HepG2 (cell line): Measurements from ENCODE around the gene NFS1. TPM values are rescaled to one million over a fixed set of nuclear protein-coding genes. Genes with fewer than 3 reads are reported as not detected.

ENCODE experiments used
- ATAC-seq: fragments of 200-7000 bp; cut with Tn5 transposase; 3 replicates; pipeline ENCODE4 v1.9.1; 2020; ENCODE audit warnings: mild to moderate bottlenecking, moderate library complexity
- Bru-seq: library from RNA; stranded (reverse); fragments of 400-500 nt; gene quantifications from one replicate; lab custom pipeline; 2021; lab: Mats Ljungman, UMichigan
- BruChase-seq, 2 experiments: library from RNA; stranded (reverse); fragments of 400-500 nt; gene quantifications; one replicate each; lab custom pipeline; 2021; lab: Mats Ljungman, UMichigan
- BruUV-seq: library from RNA; stranded (reverse); fragments of 400-500 nt; replicated peaks from 2 replicates; lab custom pipeline; 2021; lab: Mats Ljungman, UMichigan
- CTCF ChIA-PET: fragments of 300-600 bp; formaldehyde crosslinking; extraction: SDS; loops from one replicate; lab custom pipeline; 2021; ENCODE audit warnings: low total read pairs, inconsistent platforms, low intra/inter-chr PET ratio; lab: Yijun Ruan, JAX
- POLR2A ChIA-PET: fragments of 350-600 bp; sonication (Branson Sonifier 250); formaldehyde crosslinking; loops from one replicate; lab custom pipeline; 2020; ENCODE audit warnings: antibody characterized with exemption, inconsistent platforms; lab: Yijun Ruan, JAX
- DNase-seq: peaks from one replicate; pipeline ENCODE4 v3.0.0-alpha.2; 2015; ENCODE audit warnings: low spot score
- FAIRE-seq: peaks from 3 replicates; lab custom pipeline; 2011; peaks lifted over from hg19 to GRCh38; lab: Jason Lieb, UNC
- H2AFZ ChIP-seq: one replicate; pipeline ENCODE4 v1.6.1; 2011; ENCODE audit warnings: low read length, inconsistent platforms
- H3K27ac ChIP-seq: fragments of 300-600 bp; 3 replicates; pipeline ENCODE4 v1.8.0; 2011; ENCODE audit warnings: mixed run types, mild to moderate bottlenecking, mixed read lengths, low read length, inconsistent platforms; ENCODE audit not compliant: insufficient read depth; ENCODE audit errors: extremely low read length
- H3K27me3 ChIP-seq, 2 experiments: fragments of 200-600 bp in 1 of 2; 2 replicates in 1 of 2; 3 replicates in 1 of 2; pipeline versions ENCODE4 v1.6.0 to v1.8.0; 2011; ENCODE audit warnings: low read length in 2 of 2, mild to moderate bottlenecking in 2 of 2, moderate library complexity in 2 of 2, inconsistent platforms in 1 of 2; ENCODE audit not compliant: insufficient read depth in 2 of 2, control insufficient read depth in 1 of 2
- H3K36me3 ChIP-seq, 2 experiments: fragments of 200-600 bp in 1 of 2; replicated peaks in 1 of 2; 2 replicates in 1 of 2; 3 replicates in 1 of 2; pipeline versions ENCODE4 v1.5.1 to v1.8.0; 2011; ENCODE audit warnings: low read length in 2 of 2, inconsistent platforms in 1 of 2; ENCODE audit not compliant: insufficient read depth in 2 of 2, control insufficient read depth in 1 of 2
- H3K4me1 ChIP-seq: 2 replicates; pipeline ENCODE4 v1.5.1; 2012; ENCODE audit warnings: low read length, inconsistent platforms; ENCODE audit not compliant: insufficient read depth
- H3K4me2 ChIP-seq: 2 replicates; pipeline ENCODE4 v1.6.0; 2011; ENCODE audit warnings: low read depth, low read length, inconsistent platforms
- H3K4me3 ChIP-seq, 3 experiments: fragments of 200-600 bp in 1 of 3; sonication (generic), shearing (Covaris generic) in 1 of 3; replicated peaks in 1 of 3; 2 replicates each; pipeline ENCODE4 v1.5.1; 2011 to 2016; ENCODE audit warnings: low read length in 3 of 3, inconsistent platforms in 2 of 3, low read depth in 2 of 3, mild to moderate bottlenecking in 2 of 3, control low read depth in 1 of 3, mixed read lengths in 1 of 3; ENCODE audit not compliant: insufficient read depth in 1 of 3
- H3K79me2 ChIP-seq: one replicate; pipeline ENCODE4 v1.6.1; 2011; ENCODE audit warnings: low read length, inconsistent platforms; ENCODE audit not compliant: insufficient read depth
- H3K9ac ChIP-seq: 2 replicates; pipeline ENCODE4 v1.6.0; 2011; ENCODE audit warnings: mild to moderate bottlenecking, low read depth, low read length, inconsistent platforms; ENCODE audit not compliant: insufficient read depth
- H3K9me3 ChIP-seq: 2 replicates; pipeline ENCODE4 v1.5.1; 2012; ENCODE audit warnings: mild to moderate bottlenecking, low read length
- H4K20me1 ChIP-seq: 2 replicates; pipeline ENCODE4 v1.6.0; 2011; ENCODE audit warnings: inconsistent platforms, mild to moderate bottlenecking, low read length, moderate library complexity; ENCODE audit not compliant: insufficient read depth
- CENPX ChIP-seq: sonication (generic); formaldehyde crosslinking; IDR thresholded peaks from 2 replicates; pipeline ENCODE4 v1.9.0; 2021; ENCODE audit warnings: mild to moderate bottlenecking, missing genetic modification reagents, moderate library complexity
- GRHL1 ChIP-seq: sonication (generic); formaldehyde crosslinking; conservative IDR thresholded peaks from 2 replicates; pipeline ENCODE4 v1.8.0; 2022; ENCODE audit warnings: missing genetic modification reagents
- MAZ ChIP-seq, 2 experiments: sonication (generic) in 1 of 2; formaldehyde crosslinking in 1 of 2; IDR thresholded peaks; 2 replicates each; pipeline versions ENCODE4 v1.5.0 to v1.6.1; 2012 to 2020; ENCODE audit warnings: low read depth in 2 of 2, mild to moderate bottlenecking in 2 of 2, borderline replicate concordance in 1 of 2, improper control_type of control experiment in 1 of 2, low read length in 1 of 2, missing genetic modification reagents in 1 of 2, moderate library complexity in 1 of 2
- MTF1 ChIP-seq: sonication (generic); formaldehyde crosslinking; IDR thresholded peaks from 2 replicates; pipeline ENCODE4 v1.5.0; 2020; ENCODE audit warnings: missing genetic modification reagents
- MYPOP ChIP-seq: sonication (generic); formaldehyde crosslinking; IDR thresholded peaks from 2 replicates; pipeline ENCODE4 v1.8.1; 2023; ENCODE audit warnings: mild to moderate bottlenecking, moderate library complexity, missing genetic modification reagents
- PCBP2 ChIP-seq: fragments of 200-400 bp; formaldehyde crosslinking; optimal IDR thresholded peaks from 2 replicates; pipeline ENCODE3; 2018; ENCODE audit warnings: low read length, low read depth; ENCODE audit not compliant: poor library complexity, severe bottlenecking
- PPARG ChIP-seq: conservative IDR thresholded peaks from 2 replicates; pipeline ENCODE4 v1.6.1; 2016; ENCODE audit warnings: missing biosample characterization, missing genetic modification reagents
- RBFOX2 ChIP-seq: fragments of 200-400 bp; formaldehyde crosslinking; IDR thresholded peaks from 2 replicates; pipeline ENCODE4 v1.6.1; 2017; ENCODE audit warnings: low read depth, mild to moderate bottlenecking, low read length
- RXRB ChIP-seq: IDR thresholded peaks from 2 replicates; pipeline ENCODE4 v1.6.1; 2016; ENCODE audit warnings: borderline replicate concordance, missing genetic modification reagents, missing compliant biosample characterization
- ZIK1 ChIP-seq: sonication (generic); formaldehyde crosslinking; IDR thresholded peaks from 2 replicates; pipeline ENCODE4 v1.5.0; 2020; ENCODE audit warnings: mild to moderate bottlenecking, low read depth, missing genetic modification reagents, borderline replicate concordance
- ZNF331 ChIP-seq: sonication (generic); formaldehyde crosslinking; IDR thresholded peaks from 2 replicates; pipeline ENCODE4 v1.4.0; 2020; ENCODE audit warnings: missing genetic modification reagents
- ZNF780A ChIP-seq: sonication (generic); formaldehyde crosslinking; IDR thresholded peaks from 2 replicates; pipeline ENCODE4 v1.8.0; 2022; ENCODE audit warnings: mild to moderate bottlenecking, missing genetic modification reagents, moderate library complexity
- ZNF841 ChIP-seq: sonication (generic); formaldehyde crosslinking; IDR thresholded peaks from 2 replicates; pipeline ENCODE4 v1.8.1; 2023; ENCODE audit warnings: missing genetic modification reagents, borderline replicate concordance
- WGBS: methylation state at CpG from one replicate; pipeline ENCODE4 v1.1.6; 2017; ENCODE audit warnings: low lambda C conversion rate; 5-methylcytosine and 5-hydroxymethylcytosine counted together
- in situ Hi-C: cut with HindIII; loops from 2 replicates; pipeline ENCODE4 v1.10.0; 2017; ENCODE audit warnings: low pct_unique_long_range_greater_than_20kb; ENCODE audit not compliant: extremely low pct_ligation_motif_present
- intact Hi-C: fragments of 100-400 bp; cut with micrococcal nuclease; formaldehyde crosslinking; loops from one replicate; pipeline ENCODE4 v1.10.0; 2022; ENCODE audit not compliant: unreplicated experiment
- long read RNA-seq, 2 experiments: library from RNA in 1 of 2; library from polyadenylated mRNA in 1 of 2; stranded (forward) in 1 of 2; unstranded in 1 of 2; transcript quantifications; one replicate each; pipeline ENCODE4 v2.0.0, GENCODE V29; 2019 to 2022
- polyA minus RNA-seq, 3 experiments: library from RNA; depleted of rRNA, polyadenylated mRNA; stranded (reverse); fragments of >200 nt; gene quantifications; 2 replicates each; pipeline ENCODE4 v1.2.3, GENCODE V29; 2011; ENCODE audit warnings: low replicate concordance in 1 of 3
- polyA plus RNA-seq, 8 experiments: library from polyadenylated mRNA; depleted of rRNA in 3 of 8; stranded (reverse) in 7 of 8; unstranded in 1 of 8; fragments of >200 nt; fragmentation: Illumina TruSeq in 4 of 8; extraction: Trizol in 4 of 8; gene quantifications; 2 replicates each; pipeline versions ENCODE4 v1.2.1 to v1.2.3, GENCODE V29; 2011 to 2016; ENCODE audit warnings: low read depth in 4 of 8, missing spikeins in 1 of 8, mixed read lengths in 1 of 8; ENCODE audit not compliant: insufficient read depth in 1 of 8
- total RNA-seq, 5 experiments: library from RNA; depleted of rRNA; stranded (reverse); fragments of >200 nt; fragmentation: Illumina TruSeq; extraction: Trizol; gene quantifications; 2 replicates each; pipeline ENCODE4 v1.2.3, GENCODE V29; 2016; ENCODE audit warnings: low read depth in 1 of 5

Gene NFS1
- total RNA-seq (2016; rRNA removed; fragmentation: Illumina TruSeq; extraction: Trizol) = 88.1 and 94.4 TPM in 2 replicates
- 7.6 and 8.7 TPM in 2 replicates for total RNA-seq (2016; cell fraction: cytosol; rRNA removed; fragmentation: Illumina TruSeq; extraction: Trizol; ENCODE audit: low read depth)
- total RNA-seq (2016; cell fraction: insoluble cytoplasmic fraction; rRNA removed; fragmentation: Illumina TruSeq; extraction: Trizol) = 82.1 and 92.4 TPM in 2 replicates
- total RNA-seq (2016; cell fraction: membrane; rRNA removed; fragmentation: Illumina TruSeq; extraction: Trizol) = 25.4 and 28.4 TPM in 2 replicates
- 45.9 and 47.9 TPM in 2 replicates for total RNA-seq (2016; cell fraction: nucleus; rRNA removed; fragmentation: Illumina TruSeq; extraction: Trizol)
- 61.8 and 65.9 TPM in 2 replicates for polyA plus RNA-seq (2011; rRNA removed)
- 56.2 and 69.5 TPM in 2 replicates for polyA plus RNA-seq (2011; cell fraction: cytosol; rRNA removed)
- polyA plus RNA-seq (2011; cell fraction: nucleus; rRNA removed) = 70.7 and 72.8 TPM in 2 replicates
- 36.7 and 39.1 TPM in 2 replicates for polyA plus RNA-seq (2012)
- polyA plus RNA-seq (2016; cell fraction: cytosol; fragmentation: Illumina TruSeq; extraction: Trizol; ENCODE audit: low read depth) = 6.5 and 6.6 TPM in 2 replicates
- 86.7 and 90.3 TPM in 2 replicates for polyA plus RNA-seq (2016; cell fraction: insoluble cytoplasmic fraction; fragmentation: Illumina TruSeq; extraction: Trizol; ENCODE audit: low read depth)
- polyA plus RNA-seq (2016; cell fraction: membrane; fragmentation: Illumina TruSeq; extraction: Trizol; ENCODE audit: low read depth) = 16.6 and 16.9 TPM in 2 replicates
- 69.1 and 70.6 TPM in 2 replicates for polyA plus RNA-seq (2016; cell fraction: nucleus; fragmentation: Illumina TruSeq; extraction: Trizol; ENCODE audit: insufficient read depth, low read depth)
- 67.9 and 114 TPM in 2 replicates for polyA minus RNA-seq (2011; rRNA and poly(A)+ RNA removed; ENCODE audit: low replicate concordance)
- 23.0 and 27.1 TPM in 2 replicates for polyA minus RNA-seq (2011; cell fraction: cytosol; rRNA and poly(A)+ RNA removed)
- 20.9 and 23.7 TPM in 2 replicates for polyA minus RNA-seq (2011; cell fraction: nucleus; rRNA and poly(A)+ RNA removed)
- Bru-seq, nascent RNA = percentile 60 among the genes with signal in this experiment
- percentile 84 among the genes with signal in this experiment for BruChase-seq, experiment 1, labeled RNA remaining after a 6-hour chase
- percentile 70 among the genes with signal in this experiment for BruChase-seq, experiment 2, labeled RNA remaining after a 2-hour chase
- long read RNA-seq, experiment 1, transcript NFS1-203 (13 exons, 3,012 nt) = major isoform, 29 of 55 reads
- long read RNA-seq, experiment 1, partial matches to known transcripts = 11 of 55 reads
- long read RNA-seq, experiment 1, other reads (novel, unspliced or antisense) = 10 of 55 reads
- long read RNA-seq, experiment 2, transcript NFS1-203 (13 exons, 3,012 nt) = major isoform, 21 of 49 reads
- long read RNA-seq, experiment 2, partial matches to known transcripts = 13 of 49 reads
- long read RNA-seq, experiment 2, other reads (novel, unspliced or antisense) = 11 of 49 reads

- Histone ChIP-seq H3K36me3 (peaks cover 7 to 30% of the 10 kb centered on the region in 2 experiments), H3K79me2 (peaks cover 38% of the 10 kb centered on the region), H3K9ac (peak within 1 kb of the TSS; percentile 97), H3K4me1 (peaks cover 49% of the 10 kb centered on the region), H3K4me3 (peak within 1 kb of the TSS; percentile 90 to 98 (median 96)), H3K4me2 (peak within 1 kb of the TSS; percentile 82), H3K27me3 (no peaks in the 10 kb centered on the region; a peak in 1 of 5 replicates), H4K20me1 (peaks cover 21% of the 10 kb centered on the region), H3K27ac (peak within 1 kb of the TSS; percentile 88), H2AFZ (peak within 1 kb of the TSS; percentile 74), H3K9me3 (no peaks in the 10 kb centered on the region)
- BruUV-seq = TSS peak; percentile 80
- DNase-seq = peak; percentile 94
- peak; percentile 84 for ATAC-seq
- ChIA-PET CTCF (interaction anchor here (0.8 kb wide), 1 partner anchor 82 kb away, joined by 3 read pairs; no protein-coding TSS in a partner anchor), POLR2A (interaction anchor here (0.8 to 23.6 kb wide), 19 partner anchors 13 to 245 kb away, joined by 3 to 319 read pairs (median 6); partner anchors contain the start of genes CPNE1, ERGIC3, PHF20 and RBM12)
- intact Hi-C loops = loop anchor here (2.0 to 10.0 kb wide), 4 partner anchors 35 to 235 kb away; partner anchors contain the start of genes CPNE1, RBM12 and RBM39
- WGBS = 1% methylated on average over 64 of the region's 81 CpGs
- no peak for FAIRE-seq
- in situ Hi-C loops = no loop called here
- TF ChIP-seq PCBP2 (peak; percentile 19), ZNF331 (CRISPR knock-in tag) (no peak; the same call in none of the 2 replicates), RBFOX2 (peak; percentile 100), GRHL1 (CRISPR knock-in tag) (no peak), MYPOP (peak; percentile 97), CENPX (CRISPR knock-in tag) (no peak), PPARG (CRISPR knock-in tag) (peak; percentile 89), ZIK1 (CRISPR knock-in tag) (peak; percentile 97; the same call in 1 of the 2 replicates), RXRB (peak; percentile 85), ZNF780A (CRISPR knock-in tag) (peak; percentile 96), ZNF841 (no peak), MAZ (IDR thresholded peaks at IDR 0.05; ENCODE audit: borderline replicate concordance, low read depth, low read length) (peak; percentile 96), MAZ (CRISPR knock-in tag; IDR thresholded peaks at IDR 0.05; ENCODE audit: low read depth) (peak; percentile 100), MTF1 (CRISPR knock-in tag) (peak; percentile 94)
These were observed at the start of gene NFS1, which contains the start of gene ROMO1 for GRCh38 chr20:35699127-35699956. TSS of gene NFS1 (minus strand) at chr20:35699352. CDS start at chr20:35699288, 64 bp downstream. TSS of gene ROMO1 (plus strand) at chr20:35699405. CDS start at chr20:35699633, 228 bp downstream.
